Neural progenitor cell (in vitro differentiated cells): ENCODE measurements around the gene TRIL.

Source experiments
- EZH2 ChIP-seq: fragments of 200-600 bp; sonication (generic); IDR thresholded peaks from 2 replicates; pipeline ENCODE4 v1.6.1; 2017; ENCODE audit warnings: antibody characterized with exemption, mild to moderate bottlenecking, moderate library complexity
- EZH2phosphoT487 ChIP-seq: fragments of 200-600 bp; sonication (generic); IDR thresholded peaks from 2 replicates; pipeline ENCODE4 v1.6.1; 2017; ENCODE audit warnings: antibody characterized with exemption
- TF ChIP-seq, protein P1 (sequence below): fragments of 200-600 bp; sonication (generic); IDR thresholded peaks from 2 replicates; pipeline ENCODE4 v1.5.1; 2017; ENCODE audit warnings: antibody characterized with exemption, mild to moderate bottlenecking

DNA sequence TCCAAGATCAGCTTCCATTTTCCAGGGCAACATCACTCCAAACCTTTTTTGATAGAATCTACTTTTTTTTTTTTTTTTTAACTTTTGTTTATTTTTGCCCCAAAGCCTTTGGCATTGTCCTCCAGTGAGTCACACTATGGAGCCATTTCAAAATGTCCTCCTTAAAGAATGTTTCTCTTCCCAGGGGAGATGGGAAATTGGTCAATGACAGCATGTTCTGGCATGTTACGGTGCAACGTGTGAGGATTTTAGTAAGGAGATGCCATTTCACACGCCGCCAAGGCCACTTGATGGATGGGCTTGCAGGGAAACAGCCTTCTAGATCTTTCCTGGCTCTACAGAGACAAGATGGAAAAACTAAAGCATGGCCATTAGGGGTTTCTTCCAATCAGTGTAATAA lies 30.7 kb upstream of the TRIL start:
- TF ChIP-seq, protein P1, sequence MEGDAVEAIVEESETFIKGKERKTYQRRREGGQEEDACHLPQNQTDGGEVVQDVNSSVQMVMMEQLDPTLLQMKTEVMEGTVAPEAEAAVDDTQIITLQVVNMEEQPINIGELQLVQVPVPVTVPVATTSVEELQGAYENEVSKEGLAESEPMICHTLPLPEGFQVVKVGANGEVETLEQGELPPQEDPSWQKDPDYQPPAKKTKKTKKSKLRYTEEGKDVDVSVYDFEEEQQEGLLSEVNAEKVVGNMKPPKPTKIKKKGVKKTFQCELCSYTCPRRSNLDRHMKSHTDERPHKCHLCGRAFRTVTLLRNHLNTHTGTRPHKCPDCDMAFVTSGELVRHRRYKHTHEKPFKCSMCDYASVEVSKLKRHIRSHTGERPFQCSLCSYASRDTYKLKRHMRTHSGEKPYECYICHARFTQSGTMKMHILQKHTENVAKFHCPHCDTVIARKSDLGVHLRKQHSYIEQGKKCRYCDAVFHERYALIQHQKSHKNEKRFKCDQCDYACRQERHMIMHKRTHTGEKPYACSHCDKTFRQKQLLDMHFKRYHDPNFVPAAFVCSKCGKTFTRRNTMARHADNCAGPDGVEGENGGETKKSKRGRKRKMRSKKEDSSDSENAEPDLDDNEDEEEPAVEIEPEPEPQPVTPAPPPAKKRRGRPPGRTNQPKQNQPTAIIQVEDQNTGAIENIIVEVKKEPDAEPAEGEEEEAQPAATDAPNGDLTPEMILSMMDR, result no peak
- TF ChIP-seq EZH2 (no peak), EZH2phosphoT487 (no peak)
